Measurements from ENCODE around the gene FAM20C.

Gene FAM20C

DNA sequence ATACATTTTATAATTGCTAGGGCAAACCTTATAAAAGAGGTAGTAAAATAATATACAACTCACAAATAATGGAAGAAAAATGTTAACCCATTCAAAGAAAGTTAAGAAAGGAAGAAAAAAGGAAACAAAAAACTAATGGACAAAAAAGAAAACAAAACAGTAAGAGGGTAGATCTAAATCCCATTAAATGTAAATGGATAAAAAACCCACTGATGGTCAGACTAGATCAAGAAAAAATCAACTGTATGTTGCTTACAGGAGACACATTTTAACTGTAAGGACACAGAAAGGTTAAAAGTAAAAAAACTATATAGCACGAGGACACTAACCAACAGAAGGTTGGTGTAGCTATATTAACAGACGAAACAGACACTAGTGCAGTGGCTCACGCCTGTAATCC is 115.6 kb downstream of the FAM20C start:
- no peak overlapping the region for H3K27ac ChIP-seq (ENCODE audit: low read depth, low read length)
- no peaks in the 10 kb centered on the region for H3K36me3 ChIP-seq (ENCODE audit: insufficient read depth, low read length)
- no peaks in the 10 kb centered on the region for H3K4me1 ChIP-seq (ENCODE audit: insufficient read depth, low read length)
- H3K27me3 ChIP-seq (ENCODE audit: control insufficient read depth in 1 of 2, insufficient read depth in 2 of 2, low read length in 2 of 2), result no peaks in the 10 kb centered on the region
- no peak overlapping the region for H3K9ac ChIP-seq (ENCODE audit: low read length)
- no peak overlapping the region for H3K4me3 ChIP-seq (ENCODE audit: low read depth in 1 of 2, low read length in 2 of 2)
- H3K9me3 ChIP-seq (ENCODE audit: low read length), result no peaks in the 10 kb centered on the region

DNA sequence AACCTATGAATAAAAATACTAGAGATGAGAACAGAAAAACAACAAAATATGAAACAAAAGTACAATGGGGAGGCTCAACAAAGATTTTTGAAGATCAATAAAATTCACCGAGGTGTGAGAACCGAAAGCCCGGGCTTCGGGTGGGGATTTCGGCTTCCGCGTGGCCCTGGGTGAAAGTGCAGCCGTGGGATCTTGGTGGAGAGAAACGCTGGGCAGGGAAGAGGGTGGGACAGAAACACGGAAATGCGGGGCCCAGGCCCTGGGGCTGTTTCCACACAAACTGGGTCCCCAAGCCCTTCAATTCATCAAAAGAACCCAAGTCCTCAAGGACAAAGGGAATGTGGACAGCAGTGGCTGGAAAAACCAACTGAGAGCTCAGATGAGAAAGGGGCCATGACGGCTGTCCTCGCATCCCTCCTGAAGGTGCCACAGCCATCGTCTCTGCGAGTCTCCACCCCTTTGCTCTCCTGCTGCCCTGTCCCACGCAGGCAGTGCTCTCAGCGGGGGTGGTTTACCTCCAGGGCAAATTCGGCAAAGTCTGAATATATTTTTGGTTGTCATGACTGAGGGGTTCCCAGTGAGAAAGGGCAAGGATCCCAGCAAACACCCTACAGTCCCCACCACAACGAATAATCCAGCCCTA is 117.3 kb downstream of the FAM20C start:
- no peaks in the 10 kb centered on the region for H3K4me1 ChIP-seq (ENCODE audit: insufficient read depth, low read length)
- H3K27ac ChIP-seq (ENCODE audit: low read depth, low read length), result no peak overlapping the region
- no peak overlapping the region for H3K4me3 ChIP-seq (ENCODE audit: low read depth in 1 of 2, low read length in 2 of 2)
- H3K27me3 ChIP-seq (ENCODE audit: control insufficient read depth in 1 of 2, insufficient read depth in 2 of 2, low read length in 2 of 2), result no peaks in the 10 kb centered on the region
- no peaks in the 10 kb centered on the region for H3K36me3 ChIP-seq (ENCODE audit: insufficient read depth, low read length)
- no peaks in the 10 kb centered on the region for H3K9me3 ChIP-seq (ENCODE audit: low read length)
- H3K9ac ChIP-seq (ENCODE audit: low read length), result no peak overlapping the region
